T-cell (primary cell): ENCODE data around the gene CBR1. TPM values are rescaled to one million over a fixed set of nuclear protein-coding genes. Genes with fewer than 3 reads are reported as not detected.

Source experiments
- ATAC-seq, 4 experiments: fragments of 200-7000 bp in 3 of 4; fragments of 150-1000 bp in 1 of 4; cut with Tn5 transposase; replicated peaks in 1 of 4; 1 replicate in 3 of 4; 2 replicates in 1 of 4; pipeline ENCODE4 v1.10.0; 2021; ENCODE audit warnings: moderate library complexity in 3 of 4, mild to moderate bottlenecking in 2 of 4, moderate number of reproducible peaks in 1 of 4
- CTCF ChIA-PET, 2 donors: fragments of 300-600 bp; sonication (Branson Sonifier 250); formaldehyde crosslinking; loops; one replicate each; lab custom pipeline; 2022; ENCODE audit warnings: antibody characterized with exemption in 2 of 2; lab: Charles Lee
- POLR2A ChIA-PET, 2 donors: fragments of 300-600 bp; sonication (Branson Sonifier 250); formaldehyde crosslinking; loops; one replicate each; lab custom pipeline; 2022; ENCODE audit warnings: antibody characterized with exemption in 2 of 2; lab: Charles Lee
- DNase-seq, 35 experiments: peaks; one replicate each; pipeline versions ENCODE4 v3.0.0 to v3.0.0-alpha.2; 2013 to 2023
- H3K27ac ChIP-seq: one replicate; pipeline ENCODE4 v1.5.1; 2013; ENCODE audit warnings: low read length
- H3K27me3 ChIP-seq, 2 experiments: replicated peaks in 1 of 2; 1 replicate in 1 of 2; 2 replicates in 1 of 2; pipeline versions ENCODE4 v1.6.1 to v1.7.0; 2013; ENCODE audit warnings: low read length in 1 of 2, mixed read lengths in 1 of 2; ENCODE audit not compliant: control insufficient read depth in 2 of 2, insufficient read depth in 2 of 2; ENCODE audit errors: extremely low read depth in 1 of 2
- H3K36me3 ChIP-seq, 2 donors: 1 replicate in 1 of 2; 2 replicates in 1 of 2; pipeline versions ENCODE4 v1.6.1 to v1.7.0; 2013; ENCODE audit warnings: low read length in 1 of 2; ENCODE audit not compliant: control insufficient read depth in 2 of 2, insufficient read depth in 1 of 2; ENCODE audit errors: extremely low read depth in 1 of 2
- H3K4me1 ChIP-seq, 2 experiments: 1 replicate in 1 of 2; 2 replicates in 1 of 2; pipeline versions ENCODE4 v1.6.1 to v1.7.0; 2013; ENCODE audit warnings: low read length in 2 of 2, mixed read lengths in 1 of 2; ENCODE audit not compliant: insufficient read depth in 2 of 2, control insufficient read depth in 1 of 2; ENCODE audit errors: extremely low read depth in 1 of 2
- H3K4me3 ChIP-seq, 2 donors: 1 replicate in 1 of 2; 2 replicates in 1 of 2; pipeline versions ENCODE4 v1.5.1 to v1.7.0; 2013; ENCODE audit warnings: mild to moderate bottlenecking in 2 of 2, low read length in 1 of 2, moderate library complexity in 1 of 2; ENCODE audit not compliant: control insufficient read depth in 1 of 2; ENCODE audit errors: extremely low read depth in 1 of 2
- H3K9me3 ChIP-seq: 2 replicates; pipeline ENCODE4 v1.7.0; 2013
- H3K27ac Mint-ChIP-seq, 2 donors: one replicate each; pipeline ENCODE4 v1.8.0; 2020 to 2021; ENCODE audit warnings: mild to moderate bottlenecking in 2 of 2, mixed read lengths in 2 of 2
- H3K27me3 Mint-ChIP-seq, 2 donors: one replicate each; pipeline ENCODE4 v1.8.0; 2021 to 2022; ENCODE audit warnings: mixed read lengths in 2 of 2
- H3K36me3 Mint-ChIP-seq: one replicate; pipeline ENCODE4 v1.8.0; 2021; ENCODE audit warnings: mixed read lengths
- H3K4me1 Mint-ChIP-seq, 3 donors: one replicate each; pipeline ENCODE4 v1.8.0; 2020 to 2022; ENCODE audit warnings: mixed read lengths in 3 of 3, mild to moderate bottlenecking in 1 of 3
- H3K4me3 Mint-ChIP-seq, 3 donors: one replicate each; pipeline ENCODE4 v1.8.0; 2020 to 2022; ENCODE audit warnings: mild to moderate bottlenecking in 3 of 3, mixed read lengths in 3 of 3, moderate library complexity in 3 of 3
- H3K9me3 Mint-ChIP-seq, 3 donors: one replicate each; pipeline ENCODE4 v1.8.0; 2020 to 2022; ENCODE audit warnings: mixed read lengths in 3 of 3
- WGBS: methylation state at CpG from one replicate; pipeline ENCODE4 v1.1.5; 2013; ENCODE audit warnings: missing lambda C conversion rate; ENCODE audit not compliant: insufficient coverage; 5-methylcytosine and 5-hydroxymethylcytosine counted together
- total RNA-seq, 35 experiments: library from RNA in 6 of 35; stranded (reverse) in 6 of 35; fragments of 120-200 nt in 1 of 35; gene quantifications; one replicate each; pipeline versions ENCODE4 v1.2.1 to v1.2.4 and lab custom pipeline; 2013 to 2026

The CBR1 gene
- total RNA-seq, 5 donors from 2014 or later (not counting 1 experiment from before 2014, with no cell fraction given): 5.1 to 40.3 (median 21.1) TPM

GRCh38 chr21:36093512-36093911 lies 23.7 kb downstream of the CBR1 start:
- POLR2A ChIA-PET: interaction anchor here in 1 of 2 donors (0.5 kb wide), 1 partner anchor 19 kb away, joined by 3 read pairs; no protein-coding TSS in a partner anchor
- peaks cover 4 to 10% of the 10 kb centered on the region in 2 donors for H3K27me3 Mint-ChIP-seq
- H3K4me1 ChIP-seq: no peaks in the 10 kb centered on the region
- peaks cover 6 to 13% (median 7%) of the 10 kb centered on the region in 3 donors for H3K9me3 Mint-ChIP-seq
- DNase-seq (no peak), ATAC-seq (no peak)
- no peak overlapping the region for H3K4me3 Mint-ChIP-seq
- H3K36me3 ChIP-seq: no peaks in the 10 kb centered on the region
- WGBS: no CpG with 5 or more reads among the region's 1 CpG
- no peak overlapping the region for H3K27ac ChIP-seq
- H3K27me3 ChIP-seq: peaks cover 0 to 16% of the 10 kb centered on the region in 2 experiments
- H3K4me3 ChIP-seq: no peak overlapping the region
- H3K4me1 Mint-ChIP-seq: no peaks in the 10 kb centered on the region
- H3K27ac Mint-ChIP-seq: no peak overlapping the region
- H3K9me3 ChIP-seq: no peaks in the 10 kb centered on the region
- CTCF ChIA-PET: interaction anchor here in 1 of 2 donors (1.2 kb wide), 1 partner anchor 10 kb away, joined by 3 read pairs; no protein-coding TSS in a partner anchor
- peaks cover 6% of the 10 kb centered on the region for H3K36me3 Mint-ChIP-seq

GRCh38 chr21:36096398-36097290 lies 26.8 kb downstream of the CBR1 start:
- Histone ChIP-seq H3K27ac (no peak overlapping the region), H3K4me3 (no peak overlapping the region), H3K27me3 (peaks cover 0 to 16% of the 10 kb centered on the region in 2 experiments), H3K4me1 (no peaks in the 10 kb centered on the region), H3K9me3 (no peaks in the 10 kb centered on the region), H3K36me3 (no peaks in the 10 kb centered on the region)
- H3K27me3 Mint-ChIP-seq: peaks cover 8 to 20% of the 10 kb centered on the region in 2 donors
- DNase-seq (no peak), ATAC-seq (no peak)
- ChIA-PET POLR2A (interaction anchor here in 1 of 2 donors (0.7 kb wide), 1 partner anchor 1486 kb away, joined by 4 read pairs; no protein-coding TSS in a partner anchor), CTCF (interaction anchor here in 1 of 2 donors (0.8 kb wide), 1 partner anchor 1040 kb away, joined by 8 read pairs; no protein-coding TSS in a partner anchor)
- H3K4me1 Mint-ChIP-seq: no peaks in the 10 kb centered on the region
- WGBS: 58% methylated on average over 1 of the region's 1 CpG
- no peak overlapping the region for H3K4me3 Mint-ChIP-seq
- no peak overlapping the region for H3K27ac Mint-ChIP-seq
- peaks cover 6% of the 10 kb centered on the region for H3K36me3 Mint-ChIP-seq
- H3K9me3 Mint-ChIP-seq: peaks cover 6 to 13% (median 7%) of the 10 kb centered on the region in 3 donors

GRCh38 chr21:36097427-36098181 lies 27.8 kb downstream of the CBR1 start:
- POLR2A ChIA-PET: interaction anchor here in 1 of 2 donors (0.6 kb wide), 1 partner anchor 1213 kb away, joined by 3 read pairs; no protein-coding TSS in a partner anchor
- ATAC-seq: no peak

GRCh38 chr21:36098182-36098532 lies 28.3 kb downstream of the CBR1 start:
- Mint-ChIP-seq H3K4me3 (no peak overlapping the region), H3K9me3 (peaks cover 6 to 8% (median 7%) of the 10 kb centered on the region in 3 donors), H3K4me1 (no peaks in the 10 kb centered on the region), H3K27me3 (peaks cover 8 to 19% of the 10 kb centered on the region in 2 donors), H3K27ac (no peak overlapping the region), H3K36me3 (peaks cover 7% of the 10 kb centered on the region)
- Histone ChIP-seq H3K4me3 (no peak overlapping the region), H3K9me3 (no peaks in the 10 kb centered on the region), H3K27ac (no peak overlapping the region), H3K4me1 (no peaks in the 10 kb centered on the region), H3K27me3 (peaks cover 0 to 12% of the 10 kb centered on the region in 2 experiments), H3K36me3 (no peaks in the 10 kb centered on the region)
- ChIA-PET POLR2A (interaction anchor here in 1 of 2 donors (0.6 kb wide), 1 partner anchor 1213 kb away, joined by 3 read pairs; no protein-coding TSS in a partner anchor), CTCF (interaction anchor here in 1 of 2 donors (0.8 kb wide), 1 partner anchor 15 kb away, joined by 3 read pairs; no protein-coding TSS in a partner anchor)
- WGBS: 60% methylated on average over 2 of the region's 2 CpGs
- ATAC-seq: no peak
- DNase-seq: no peak

More at GRCh38 chr21:36097427-36098181, 27.8 kb downstream of the CBR1 start:
- H3K4me3 ChIP-seq: no peak overlapping the region
- H3K27me3 ChIP-seq: peaks cover 0 to 16% of the 10 kb centered on the region in 2 experiments
- H3K4me3 Mint-ChIP-seq: no peak overlapping the region
- H3K4me1 Mint-ChIP-seq: no peaks in the 10 kb centered on the region
- CTCF ChIA-PET: no interaction called here
- H3K27me3 Mint-ChIP-seq: peaks cover 8 to 20% of the 10 kb centered on the region in 2 donors
- DNase-seq: no peak
- peaks cover 6 to 13% (median 7%) of the 10 kb centered on the region in 3 donors for H3K9me3 Mint-ChIP-seq
- 86% methylated on average over 6 of the region's 8 CpGs for WGBS
- H3K4me1 ChIP-seq: no peaks in the 10 kb centered on the region
- H3K9me3 ChIP-seq: no peaks in the 10 kb centered on the region
- H3K36me3 ChIP-seq: no peaks in the 10 kb centered on the region
- H3K36me3 Mint-ChIP-seq: peaks cover 6% of the 10 kb centered on the region
- H3K27ac ChIP-seq: no peak overlapping the region
- H3K27ac Mint-ChIP-seq: no peak overlapping the region

GRCh38 chr21:36099000-36099399 lies 29.2 kb downstream of the CBR1 start:
- WGBS: 93% methylated on average over 3 of the region's 3 CpGs
- Mint-ChIP-seq H3K4me3 (no peak overlapping the region), H3K9me3 (no peaks in the 10 kb centered on the region), H3K4me1 (no peaks in the 10 kb centered on the region), H3K27me3 (peaks cover 3 to 20% of the 10 kb centered on the region in 2 donors), H3K36me3 (peaks cover 3% of the 10 kb centered on the region), H3K27ac (no peak overlapping the region)
- no peaks in the 10 kb centered on the region for H3K4me1 ChIP-seq
- peaks cover 0 to 7% of the 10 kb centered on the region in 2 experiments for H3K27me3 ChIP-seq
- DNase-seq: no peak
- no peak overlapping the region for H3K27ac ChIP-seq
- no peaks in the 10 kb centered on the region for H3K36me3 ChIP-seq
- CTCF ChIA-PET: interaction anchor here in 1 of 2 donors (0.8 kb wide), 1 partner anchor 14 kb away, joined by 3 read pairs; no protein-coding TSS in a partner anchor
- POLR2A ChIA-PET: no interaction called here
- H3K9me3 ChIP-seq: no peaks in the 10 kb centered on the region
- H3K4me3 ChIP-seq: no peak overlapping the region
- ATAC-seq: no peak
